Activated T-helper 2 cell treated with anti-CD3 and anti-CD28 coated beads, Interferon-gamma antibody, Interleukin-2, Interleukin-4, amounts not matched to agents 10 μg/mL and 5 μg/mL and 100 μg/mL, durations not matched to agents 14 hours and 24 hours and 36 hours (primary cell): ENCODE data around the gene GPR39. TPM values are rescaled to one million over a fixed set of nuclear protein-coding genes. Genes with fewer than 3 reads are reported as not detected.

Experiments
- DNase-seq: peaks from one replicate; pipeline ENCODE4 v3.0.0; 2021; ENCODE audit warnings: low spot score
- H3K27ac Mint-ChIP-seq: one replicate; pipeline ENCODE4 v1.8.0; 2021; ENCODE audit warnings: mixed read lengths
- H3K27me3 Mint-ChIP-seq: one replicate; pipeline ENCODE4 v1.8.0; 2021; ENCODE audit warnings: low read depth, mixed read lengths
- H3K36me3 Mint-ChIP-seq: one replicate; pipeline ENCODE4 v1.8.0; 2021; ENCODE audit warnings: low read depth, mixed read lengths
- H3K4me1 Mint-ChIP-seq: one replicate; pipeline ENCODE4 v1.8.0; 2021; ENCODE audit warnings: low read depth, mixed read lengths
- H3K4me3 Mint-ChIP-seq: one replicate; pipeline ENCODE4 v1.8.0; 2021; ENCODE audit warnings: low read depth, mild to moderate bottlenecking, moderate library complexity, mixed read lengths
- H3K9me3 Mint-ChIP-seq: one replicate; pipeline ENCODE4 v1.8.0; 2021; ENCODE audit warnings: mixed read lengths
- intact Hi-C: fragments of 100-400 bp; cut with micrococcal nuclease; formaldehyde crosslinking; loops from one replicate; pipeline ENCODE4 v1.15.1; 2023
- total RNA-seq: library from RNA; stranded (reverse); gene quantifications from 2 replicates; pipeline ENCODE4 v1.2.3, GENCODE V29; 2022

Gene GPR39
- total RNA-seq, 1 donor from 2014 or later, result not detected

GRCh38 chr2:132466428-132467028 lies 49.9 kb downstream of the GPR39 start:
- H3K36me3 Mint-ChIP-seq, result no peaks in the 10 kb centered on the region
- no peaks in the 10 kb centered on the region for H3K4me1 Mint-ChIP-seq
- peaks cover 40% of the 10 kb centered on the region for H3K9me3 Mint-ChIP-seq
- intact Hi-C loops, result no loop called here
- no peak overlapping the region for H3K4me3 Mint-ChIP-seq
- no peak for DNase-seq
- no peak overlapping the region for H3K27ac Mint-ChIP-seq
- no peaks in the 10 kb centered on the region for H3K27me3 Mint-ChIP-seq

- Mint-ChIP-seq H3K27ac (no peak overlapping the region), H3K9me3 (peaks cover 25% of the 10 kb centered on the region), H3K4me3 (no peak overlapping the region), H3K4me1 (no peaks in the 10 kb centered on the region), H3K36me3 (no peaks in the 10 kb centered on the region), H3K27me3 (no peaks in the 10 kb centered on the region)
- intact Hi-C loops, result no loop called here
- no peak for DNase-seq
These were observed 52.4 kb downstream of the GPR39 start for GRCh38 chr2:132468821-132469675.

- no peak overlapping the region for H3K27ac Mint-ChIP-seq
- H3K4me3 Mint-ChIP-seq, result no peak overlapping the region
- intact Hi-C loops, result no loop called here
- no peak for DNase-seq
- no peaks in the 10 kb centered on the region for H3K4me1 Mint-ChIP-seq
- H3K36me3 Mint-ChIP-seq, result no peaks in the 10 kb centered on the region
- no peaks in the 10 kb centered on the region for H3K27me3 Mint-ChIP-seq
- peaks cover 11% of the 10 kb centered on the region for H3K9me3 Mint-ChIP-seq
These were observed 54.1 kb downstream of the GPR39 start for GRCh38 chr2:132470746-132471145.

- H3K27me3 Mint-ChIP-seq, result no peaks in the 10 kb centered on the region
- peaks cover 4% of the 10 kb centered on the region for H3K9me3 Mint-ChIP-seq
These were observed 56.7 kb downstream of the GPR39 start for GRCh38 chr2:132473174-132473883.

GRCh38 chr2:132475615-132476014 lies 59.0 kb downstream of the GPR39 start:
- no peaks in the 10 kb centered on the region for H3K27me3 Mint-ChIP-seq
- intact Hi-C loops, result no loop called here
- peaks cover 10% of the 10 kb centered on the region for H3K9me3 Mint-ChIP-seq
- no peak overlapping the region for H3K4me3 Mint-ChIP-seq
- DNase-seq, result no peak
- no peaks in the 10 kb centered on the region for H3K4me1 Mint-ChIP-seq
- no peak overlapping the region for H3K27ac Mint-ChIP-seq
- no peaks in the 10 kb centered on the region for H3K36me3 Mint-ChIP-seq

More at GRCh38 chr2:132473174-132473883, 56.7 kb downstream of the GPR39 start:
- H3K36me3 Mint-ChIP-seq, result no peaks in the 10 kb centered on the region
- no peak overlapping the region for H3K4me3 Mint-ChIP-seq
- intact Hi-C loops, result no loop called here
- no peak overlapping the region for H3K27ac Mint-ChIP-seq
- H3K4me1 Mint-ChIP-seq, result no peaks in the 10 kb centered on the region
- DNase-seq, result no peak

- no peaks in the 10 kb centered on the region for H3K4me1 Mint-ChIP-seq
- H3K36me3 Mint-ChIP-seq, result no peaks in the 10 kb centered on the region
- no peak for DNase-seq
- H3K27me3 Mint-ChIP-seq, result no peaks in the 10 kb centered on the region
- peaks cover 6% of the 10 kb centered on the region for H3K9me3 Mint-ChIP-seq
- intact Hi-C loops, result no loop called here
- no peak overlapping the region for H3K4me3 Mint-ChIP-seq
- H3K27ac Mint-ChIP-seq, result no peak overlapping the region
These were observed 60.8 kb downstream of the GPR39 start for GRCh38 chr2:132477436-132477835.

- no peaks in the 10 kb centered on the region for H3K36me3 Mint-ChIP-seq
- no peak overlapping the region for H3K4me3 Mint-ChIP-seq
- no peaks in the 10 kb centered on the region for H3K27me3 Mint-ChIP-seq
- H3K27ac Mint-ChIP-seq, result no peak overlapping the region
- H3K9me3 Mint-ChIP-seq, result peaks cover 6% of the 10 kb centered on the region
- H3K4me1 Mint-ChIP-seq, result no peaks in the 10 kb centered on the region
- intact Hi-C loops, result no loop called here
- DNase-seq, result no peak
These were observed 61.4 kb downstream of the GPR39 start for GRCh38 chr2:132477962-132478361.

- Mint-ChIP-seq H3K36me3 (no peaks in the 10 kb centered on the region), H3K4me3 (no peak overlapping the region), H3K9me3 (peaks cover 6% of the 10 kb centered on the region), H3K27ac (no peak overlapping the region), H3K4me1 (no peaks in the 10 kb centered on the region), H3K27me3 (no peaks in the 10 kb centered on the region)
- DNase-seq, result no peak
- intact Hi-C loops, result no loop called here
These were observed 62.0 kb downstream of the GPR39 start for GRCh38 chr2:132478461-132479105.

- H3K27ac Mint-ChIP-seq, result no peak overlapping the region
- H3K36me3 Mint-ChIP-seq, result no peaks in the 10 kb centered on the region
- H3K4me3 Mint-ChIP-seq, result no peak overlapping the region
- intact Hi-C loops, result no loop called here
- H3K9me3 Mint-ChIP-seq, result peaks cover 6% of the 10 kb centered on the region
- no peaks in the 10 kb centered on the region for H3K27me3 Mint-ChIP-seq
- H3K4me1 Mint-ChIP-seq, result no peaks in the 10 kb centered on the region
- DNase-seq, result no peak
These were observed 62.5 kb downstream of the GPR39 start for GRCh38 chr2:132479155-132479554.

- no peak for DNase-seq
- H3K9me3 Mint-ChIP-seq, result peaks cover 6% of the 10 kb centered on the region
- no peaks in the 10 kb centered on the region for H3K27me3 Mint-ChIP-seq
- intact Hi-C loops, result no loop called here
- no peaks in the 10 kb centered on the region for H3K4me1 Mint-ChIP-seq
- H3K36me3 Mint-ChIP-seq, result no peaks in the 10 kb centered on the region
- no peak overlapping the region for H3K27ac Mint-ChIP-seq
- no peak overlapping the region for H3K4me3 Mint-ChIP-seq
These were observed 66.2 kb downstream of the GPR39 start for GRCh38 chr2:132482821-132483220.

- intact Hi-C loops, result no loop called here
These were observed 67.5 kb downstream of the GPR39 start for GRCh38 chr2:132484144-132484543.

GRCh38 chr2:132488491-132488890 lies 71.9 kb downstream of the GPR39 start:
- Mint-ChIP-seq H3K9me3 (no peaks in the 10 kb centered on the region), H3K27ac (no peak overlapping the region), H3K4me1 (no peaks in the 10 kb centered on the region), H3K36me3 (no peaks in the 10 kb centered on the region), H3K27me3 (no peaks in the 10 kb centered on the region), H3K4me3 (no peak overlapping the region)
- no peak for DNase-seq
- intact Hi-C loops, result no loop called here

More at GRCh38 chr2:132484144-132484543, 67.5 kb downstream of the GPR39 start:
- Mint-ChIP-seq H3K4me3 (no peak overlapping the region), H3K36me3 (no peaks in the 10 kb centered on the region), H3K27me3 (no peaks in the 10 kb centered on the region), H3K9me3 (peaks cover 6% of the 10 kb centered on the region), H3K27ac (no peak overlapping the region), H3K4me1 (no peaks in the 10 kb centered on the region)
- no peak for DNase-seq
